B cell (primary cell): ENCODE measurements around the gene LIPC. TPM values are rescaled to one million over a fixed set of nuclear protein-coding genes. Genes with fewer than 3 reads are reported as not detected.

Source experiments
- ATAC-seq: fragments of 200-7000 bp; cut with Tn5 transposase; one replicate; pipeline ENCODE4 v1.10.0; 2021; ENCODE audit warnings: low read depth, mild to moderate bottlenecking, moderate number of reproducible peaks, moderate library complexity
- CTCF ChIA-PET: fragments of 350-600 bp; sonication (Branson Sonifier 250); formaldehyde crosslinking; loops from one replicate; lab custom pipeline; 2021; ENCODE audit warnings: antibody characterized with exemption, inconsistent platforms; lab: Charles Lee
- POLR2A ChIA-PET: fragments of 350-600 bp; sonication (Branson Sonifier 250); formaldehyde crosslinking; loops from one replicate; lab custom pipeline; 2021; ENCODE audit warnings: antibody characterized with exemption; lab: Charles Lee
- DNase-seq: peaks from one replicate; pipeline ENCODE4 v3.0.0; 2013
- H2AFZ ChIP-seq: 2 replicates; pipeline ENCODE4 v1.6.1; 2012; ENCODE audit warnings: mild to moderate bottlenecking, low read depth, low read length; ENCODE audit not compliant: insufficient read depth, poor library complexity, severe bottlenecking
- H3K27ac ChIP-seq, 2 donors: 1 replicate in 1 of 2; 2 replicates in 1 of 2; pipeline ENCODE4 v1.5.1; 2012 to 2013; ENCODE audit warnings: low read length in 2 of 2, mild to moderate bottlenecking in 2 of 2, moderate library complexity in 1 of 2
- H3K27me3 ChIP-seq, 4 experiments: fragments of 200-600 bp in 1 of 4; sonication (generic) in 1 of 4; replicated peaks in 1 of 4; 1 replicate in 2 of 4; 2 replicates in 2 of 4; pipeline versions ENCODE4 v1.6.1 to v1.7.0; 2013 to 2016; ENCODE audit warnings: low read length in 3 of 4, mild to moderate bottlenecking in 2 of 4, mixed read lengths in 1 of 4, moderate library complexity in 1 of 4; ENCODE audit not compliant: insufficient read depth in 4 of 4, control insufficient read depth in 3 of 4; ENCODE audit errors: control extremely low read depth in 1 of 4
- H3K36me3 ChIP-seq, 2 experiments: replicated peaks in 1 of 2; 1 replicate in 1 of 2; 2 replicates in 1 of 2; pipeline versions ENCODE4 v1.6.1 to v1.7.1; 2013; ENCODE audit warnings: low read length in 1 of 2; ENCODE audit not compliant: insufficient read depth in 2 of 2, control insufficient read depth in 1 of 2; ENCODE audit errors: control extremely low read depth in 1 of 2, extremely low read depth in 1 of 2
- H3K4me1 ChIP-seq, 2 donors: fragments of 200-600 bp in 1 of 2; sonication (generic) in 1 of 2; 1 replicate in 1 of 2; 2 replicates in 1 of 2; pipeline versions ENCODE4 v1.5.1 to v1.6.1; 2013 to 2017; ENCODE audit warnings: low read length in 2 of 2; ENCODE audit not compliant: control insufficient read depth in 2 of 2, insufficient read depth in 2 of 2
- H3K4me2 ChIP-seq: replicated peaks from 2 replicates; pipeline ENCODE3; 2012; ENCODE audit warnings: mild to moderate bottlenecking, low read depth, low read length; ENCODE audit not compliant: poor library complexity, severe bottlenecking
- H3K4me3 ChIP-seq, 5 experiments: fragments of 200-600 bp in 1 of 5; sonication (generic) in 1 of 5; 1 replicate in 3 of 5; 2 replicates in 2 of 5; pipeline versions ENCODE4 v1.5.1 to v1.7.0; 2011 to 2016; ENCODE audit warnings: low read length in 4 of 5, mild to moderate bottlenecking in 4 of 5, low read depth in 2 of 5, control low read depth in 1 of 5, moderate library complexity in 1 of 5; ENCODE audit not compliant: insufficient read depth in 1 of 5; ENCODE audit errors: control extremely low read depth in 1 of 5, extremely low read depth in 1 of 5
- H3K79me2 ChIP-seq: fragments of 200-600 bp; sonication (generic); one replicate; pipeline ENCODE4 v1.6.0; 2016; ENCODE audit warnings: low read length; ENCODE audit not compliant: control insufficient read depth, insufficient read depth
- H3K9ac ChIP-seq: fragments of 200-600 bp; sonication (generic); 2 replicates; pipeline ENCODE4 v1.6.1; 2017; ENCODE audit warnings: mild to moderate bottlenecking, low read length, moderate library complexity
- H3K9me3 ChIP-seq, 3 donors: one replicate each; pipeline versions ENCODE4 v1.6.1 to v1.7.1; 2013; ENCODE audit warnings: low read length in 2 of 3; ENCODE audit not compliant: control insufficient read depth in 2 of 3, insufficient read depth in 1 of 3; ENCODE audit errors: control extremely low read depth in 1 of 3
- H4K20me1 ChIP-seq: 2 replicates; pipeline ENCODE4 v1.6.0; 2012; ENCODE audit warnings: mild to moderate bottlenecking, low read length; ENCODE audit not compliant: insufficient read depth, control insufficient read depth, poor library complexity, severe bottlenecking
- H3K27ac Mint-ChIP-seq: one replicate; pipeline ENCODE4 v1.8.0; 2021; ENCODE audit warnings: mixed read lengths
- H3K27me3 Mint-ChIP-seq: one replicate; pipeline ENCODE4 v1.8.0; 2021; ENCODE audit warnings: mixed read lengths
- H3K4me1 Mint-ChIP-seq: one replicate; pipeline ENCODE4 v1.8.0; 2021; ENCODE audit warnings: mixed read lengths
- H3K4me3 Mint-ChIP-seq: one replicate; pipeline ENCODE4 v1.8.0; 2021; ENCODE audit warnings: mixed read lengths
- H3K9me3 Mint-ChIP-seq: one replicate; pipeline ENCODE4 v1.8.0; 2022; ENCODE audit warnings: mixed read lengths; ENCODE audit not compliant: insufficient read depth
- CTCF ChIP-seq: fragments of 200-600 bp; IDR thresholded peaks from one replicate; pipeline ENCODE4 v1.8.0; 2022; ENCODE audit warnings: antibody characterized with exemption, mild to moderate bottlenecking
- EZH2 ChIP-seq: IDR thresholded peaks from 2 replicates; pipeline ENCODE4 v1.6.1; 2012; ENCODE audit warnings: borderline replicate concordance, low read depth, mild to moderate bottlenecking, moderate library complexity, low read length; ENCODE audit not compliant: insufficient read depth, poor library complexity, severe bottlenecking
- WGBS: methylation state at CpG from one replicate; pipeline ENCODE4 v1.1.5; 2013; ENCODE audit warnings: missing lambda C conversion rate; ENCODE audit not compliant: insufficient coverage; 5-methylcytosine and 5-hydroxymethylcytosine counted together
- intact Hi-C: fragments of 100-400 bp; cut with micrococcal nuclease; formaldehyde crosslinking; loops from one replicate; pipeline ENCODE4 v1.10.0; 2022
- polyA plus RNA-seq: library from polyadenylated mRNA; depleted of rRNA; stranded (reverse); fragments of >200 nt; gene quantifications from 2 replicates; pipeline ENCODE4 v1.2.3, GENCODE V29; 2012
- total RNA-seq, 2 donors: library from RNA; stranded (reverse); fragments of 120-200 nt in 1 of 2; gene quantifications; 1 replicate in 1 of 2; 2 replicates in 1 of 2; pipeline versions ENCODE4 v1.2.3 to v1.2.4, GENCODE V29; 2013 to 2022

LIPC gene
- total and polyA plus RNA-seq, 2 donors (not counting 1 experiment from before 2014, with no cell fraction given) = not detected

DNA sequence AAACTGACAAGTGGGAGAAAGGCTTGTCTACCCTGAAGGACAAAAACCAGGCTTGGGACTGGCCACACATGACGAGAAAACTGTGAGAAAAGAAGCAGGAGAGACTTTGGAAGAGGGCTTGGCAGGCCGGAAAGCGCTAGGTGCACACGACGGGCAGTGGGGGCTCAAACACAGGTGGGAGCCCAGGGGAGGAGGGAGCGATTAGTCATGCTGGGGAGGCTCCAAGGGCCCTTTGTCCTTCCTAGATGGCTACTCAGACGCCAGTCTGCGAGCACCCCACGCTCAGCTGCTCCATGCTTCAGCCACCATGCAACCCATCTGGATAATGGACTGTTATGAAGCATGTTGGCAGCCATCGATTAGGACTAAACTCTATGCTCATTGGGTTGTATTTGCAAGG lies 17.1 kb downstream of the LIPC start:
- CTCF ChIA-PET = no interaction called here
- WGBS = 82% methylated on average over 7 of the region's 10 CpGs
- intact Hi-C loops = no loop called here

DNA sequence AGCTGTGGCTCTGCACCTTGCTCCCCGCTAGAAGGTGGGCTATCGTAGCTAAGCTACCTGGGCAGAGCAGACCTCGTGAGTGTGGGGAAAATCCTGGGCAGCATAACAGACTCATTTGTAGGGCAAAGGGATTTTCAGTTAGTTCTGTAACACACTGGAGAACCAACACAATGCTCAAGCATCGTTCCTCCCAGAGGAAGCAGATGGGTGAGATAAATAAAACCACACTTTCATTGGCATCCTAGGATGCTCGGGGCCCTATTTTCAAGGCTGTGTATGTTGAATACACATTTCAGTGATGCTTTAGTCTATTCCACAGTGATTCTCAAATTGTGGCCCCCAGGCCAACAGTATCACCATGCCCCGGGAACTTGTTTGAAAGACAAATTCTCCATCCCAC lies 20.0 kb downstream of the LIPC start:
- ChIA-PET CTCF (no interaction called here), POLR2A (no interaction called here)
- Mint-ChIP-seq H3K27me3 (peaks cover 9% of the 10 kb centered on the region), H3K27ac (no peak overlapping the region), H3K4me3 (no peak overlapping the region), H3K4me1 (no peaks in the 10 kb centered on the region), H3K9me3 (no peaks in the 10 kb centered on the region)
- Histone ChIP-seq H4K20me1 (no peaks in the 10 kb centered on the region), H3K4me2 (no peak overlapping the region), H3K9me3 (no peaks in the 10 kb centered on the region), H3K4me3 (no peak overlapping the region), H3K27ac (no peak overlapping the region), H3K36me3 (no peaks in the 10 kb centered on the region), H3K79me2 (no peaks in the 10 kb centered on the region), H2AFZ (no peak overlapping the region), H3K4me1 (no peaks in the 10 kb centered on the region), H3K27me3 (no peaks in the 10 kb centered on the region), H3K9ac (no peak overlapping the region)
- DNase-seq = no peak
- 58% methylated on average over 2 of the region's 6 CpGs for WGBS
- no peak for ATAC-seq
- TF ChIP-seq EZH2 (no peak), CTCF (no peak)
- intact Hi-C loops = no loop called here

More for the DNA sequence above, 17.1 kb downstream of the LIPC start:
- Histone ChIP-seq H3K9me3 (no peaks in the 10 kb centered on the region), H3K36me3 (no peaks in the 10 kb centered on the region), H3K4me3 (no peak overlapping the region), H3K27ac (no peak overlapping the region), H3K9ac (no peak overlapping the region), H2AFZ (no peak overlapping the region), H3K4me2 (no peak overlapping the region), H3K4me1 (no peaks in the 10 kb centered on the region), H3K79me2 (no peaks in the 10 kb centered on the region), H4K20me1 (no peaks in the 10 kb centered on the region), H3K27me3 (no peaks in the 10 kb centered on the region)
- ATAC-seq = no peak
- no peaks in the 10 kb centered on the region for H3K4me1 Mint-ChIP-seq
- peaks cover 5% of the 10 kb centered on the region for H3K27me3 Mint-ChIP-seq
- H3K27ac Mint-ChIP-seq = no peak overlapping the region
- TF ChIP-seq CTCF = no peak
- TF ChIP-seq EZH2 = no peak
- H3K4me3 Mint-ChIP-seq = no peak overlapping the region
- DNase-seq = no peak
- POLR2A ChIA-PET = no interaction called here
- no peaks in the 10 kb centered on the region for H3K9me3 Mint-ChIP-seq
